HCT116 (cell line): ENCODE results near the gene ATF6B.

Source experiments
- EGR1 ChIP-seq: IDR thresholded peaks from 2 replicates; pipeline ENCODE4 v1.6.1; 2012; ENCODE audit warnings: low read depth
- EZH2 ChIP-seq: fragments of 200-600 bp; sonication (generic); IDR thresholded peaks from 2 replicates; pipeline ENCODE4 v1.6.1; 2017; ENCODE audit warnings: antibody characterized with exemption, mixed run types
- EZH2phosphoT487 ChIP-seq: fragments of 200-600 bp; IDR thresholded peaks from 2 replicates; pipeline ENCODE4 v1.6.1; 2018; ENCODE audit warnings: antibody characterized with exemption, borderline replicate concordance
- POLR2A ChIP-seq: IDR thresholded peaks from 2 replicates; pipeline ENCODE4 v1.7.0; 2011; ENCODE audit warnings: borderline replicate concordance; ENCODE audit not compliant: insufficient read depth, insufficient read length; ENCODE audit errors: extremely low read depth
- POLR2AphosphoS5 ChIP-seq: IDR thresholded peaks from 2 replicates; pipeline ENCODE4 v1.6.1; 2011; ENCODE audit warnings: mild to moderate bottlenecking, low read depth, low read length, moderate library complexity
- RAD21 ChIP-seq: IDR thresholded peaks from 2 replicates; pipeline ENCODE4 v1.6.1; 2012; ENCODE audit warnings: low read depth, mild to moderate bottlenecking
- TCF7L2 ChIP-seq: IDR thresholded peaks from 2 replicates; pipeline ENCODE4 v1.7.0; 2011; ENCODE audit warnings: borderline replicate concordance, inconsistent platforms; ENCODE audit not compliant: insufficient read depth, insufficient read length; ENCODE audit errors: extremely low read depth
- YY1 ChIP-seq: IDR thresholded peaks from 2 replicates; pipeline ENCODE4 v1.6.1; 2011; ENCODE audit warnings: low read length, low read depth, moderate library complexity, mild to moderate bottlenecking; ENCODE audit not compliant: insufficient replicate concordance; ENCODE audit errors: extremely low read depth
- ZFX ChIP-seq: fragments of 450-650 bp; IDR thresholded peaks from 2 replicates; pipeline ENCODE4 v1.6.1; 2017
- TF ChIP-seq, protein P1 (sequence below), 3 experiments: fragments of 200-600 bp in 1 of 3; sonication (generic) in 1 of 3; IDR thresholded peaks in 2 of 3; conservative IDR thresholded peaks in 1 of 3; 2 replicates each; pipeline ENCODE4 v1.5.1; 2012 to 2017; ENCODE audit warnings: low read depth in 2 of 3, low read length in 2 of 3, antibody characterized with exemption in 1 of 3, borderline replicate concordance in 1 of 3, control low read depth in 1 of 3, mild to moderate bottlenecking in 1 of 3, mixed read lengths in 1 of 3, mixed run types in 1 of 3, moderate library complexity in 1 of 3; ENCODE audit not compliant: insufficient read depth in 1 of 3
- TF ChIP-seq, protein P2 (sequence below): IDR thresholded peaks from 2 replicates; pipeline ENCODE4 v1.6.1; 2012
- TF ChIP-seq, protein P3 (sequence below): IDR thresholded peaks from 2 replicates; pipeline ENCODE4 v1.6.1; 2012

DNA sequence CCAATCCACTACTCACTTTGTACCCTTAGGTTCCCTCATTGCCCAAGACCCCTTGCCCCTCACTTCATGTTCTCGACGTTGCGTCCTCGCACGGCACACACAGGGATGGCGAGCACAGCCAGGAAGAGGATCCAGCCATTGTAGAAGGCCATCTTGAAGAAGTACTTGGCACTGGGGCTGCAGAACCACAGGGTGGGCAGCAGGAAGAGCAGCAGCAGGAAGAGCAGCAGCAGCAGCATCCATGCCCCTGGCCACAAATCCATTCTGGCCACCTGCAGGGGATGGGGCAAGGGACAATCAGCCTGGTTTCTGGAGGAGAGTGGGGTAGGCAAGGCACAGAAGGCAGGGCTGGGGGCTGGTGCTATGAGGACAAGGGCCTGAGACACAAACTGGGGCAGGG lies 43.2 kb upstream of the ATF6B start:
- TF ChIP-seq, protein P1, sequence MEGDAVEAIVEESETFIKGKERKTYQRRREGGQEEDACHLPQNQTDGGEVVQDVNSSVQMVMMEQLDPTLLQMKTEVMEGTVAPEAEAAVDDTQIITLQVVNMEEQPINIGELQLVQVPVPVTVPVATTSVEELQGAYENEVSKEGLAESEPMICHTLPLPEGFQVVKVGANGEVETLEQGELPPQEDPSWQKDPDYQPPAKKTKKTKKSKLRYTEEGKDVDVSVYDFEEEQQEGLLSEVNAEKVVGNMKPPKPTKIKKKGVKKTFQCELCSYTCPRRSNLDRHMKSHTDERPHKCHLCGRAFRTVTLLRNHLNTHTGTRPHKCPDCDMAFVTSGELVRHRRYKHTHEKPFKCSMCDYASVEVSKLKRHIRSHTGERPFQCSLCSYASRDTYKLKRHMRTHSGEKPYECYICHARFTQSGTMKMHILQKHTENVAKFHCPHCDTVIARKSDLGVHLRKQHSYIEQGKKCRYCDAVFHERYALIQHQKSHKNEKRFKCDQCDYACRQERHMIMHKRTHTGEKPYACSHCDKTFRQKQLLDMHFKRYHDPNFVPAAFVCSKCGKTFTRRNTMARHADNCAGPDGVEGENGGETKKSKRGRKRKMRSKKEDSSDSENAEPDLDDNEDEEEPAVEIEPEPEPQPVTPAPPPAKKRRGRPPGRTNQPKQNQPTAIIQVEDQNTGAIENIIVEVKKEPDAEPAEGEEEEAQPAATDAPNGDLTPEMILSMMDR (IDR thresholded peaks at IDR 0.05 in 2 of 3, conservative IDR thresholded peaks at IDR 0.05 in 1 of 3; ENCODE audit: borderline replicate concordance in 1 of 3, insufficient read depth in 1 of 3, low read depth in 2 of 3, low read length in 2 of 3), result no peak
- no peak for TF ChIP-seq POLR2A
- TF ChIP-seq YY1, result no peak
- TF ChIP-seq, protein P2, sequence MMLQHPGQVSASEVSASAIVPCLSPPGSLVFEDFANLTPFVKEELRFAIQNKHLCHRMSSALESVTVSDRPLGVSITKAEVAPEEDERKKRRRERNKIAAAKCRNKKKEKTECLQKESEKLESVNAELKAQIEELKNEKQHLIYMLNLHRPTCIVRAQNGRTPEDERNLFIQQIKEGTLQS, result no peak
- no peak for TF ChIP-seq ZFX
- TF ChIP-seq, protein P3, sequence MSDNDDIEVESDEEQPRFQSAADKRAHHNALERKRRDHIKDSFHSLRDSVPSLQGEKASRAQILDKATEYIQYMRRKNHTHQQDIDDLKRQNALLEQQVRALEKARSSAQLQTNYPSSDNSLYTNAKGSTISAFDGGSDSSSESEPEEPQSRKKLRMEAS, result no peak
- no peak for TF ChIP-seq POLR2AphosphoS5
- TF ChIP-seq EZH2, result no peak
- no peak for TF ChIP-seq TCF7L2
- TF ChIP-seq EZH2phosphoT487, result no peak
- TF ChIP-seq RAD21, result no peak
- no peak for TF ChIP-seq EGR1
